GM23248 (cell line): Measurements from ENCODE around the gene HRH3. TPM values are rescaled to one million over a fixed set of nuclear protein-coding genes. Genes with fewer than 3 reads are reported as not detected.

Source experiments
- DNase-seq: peaks from one replicate; pipeline ENCODE4 v3.0.0-alpha.2; 2015
- H2AFZ ChIP-seq: fragments of 200-600 bp; sonication (generic); 2 replicates; pipeline ENCODE4 v1.6.1; 2016; ENCODE audit warnings: antibody characterized with exemption
- H3F3A ChIP-seq: fragments of 200-600 bp; sonication (generic); 2 replicates; pipeline ENCODE4 v1.6.1; 2016; ENCODE audit warnings: mild to moderate bottlenecking, antibody characterized with exemption, mixed run types; ENCODE audit not compliant: insufficient read depth
- H3K27ac ChIP-seq: fragments of 200-600 bp; sonication (generic); 2 replicates; pipeline ENCODE4 v1.5.1; 2016; ENCODE audit warnings: mild to moderate bottlenecking
- H3K27me3 ChIP-seq: fragments of 200-600 bp; sonication (generic); replicated peaks from 2 replicates; pipeline ENCODE4 v1.6.1; 2016; ENCODE audit warnings: mild to moderate bottlenecking; ENCODE audit not compliant: insufficient read depth
- H3K36me3 ChIP-seq: fragments of 200-600 bp; sonication (generic); 2 replicates; pipeline ENCODE4 v1.6.1; 2016; ENCODE audit warnings: low read depth, mild to moderate bottlenecking
- H3K4me1 ChIP-seq: fragments of 200-600 bp; sonication (generic); 2 replicates; pipeline ENCODE4 v1.6.1; 2016; ENCODE audit warnings: mild to moderate bottlenecking; ENCODE audit not compliant: insufficient read depth
- H3K4me2 ChIP-seq: fragments of 200-600 bp; sonication (generic); one replicate; pipeline ENCODE4 v1.6.1; 2016; ENCODE audit warnings: mild to moderate bottlenecking; ENCODE audit not compliant: unreplicated experiment
- H3K4me3 ChIP-seq: fragments of 200-600 bp; sonication (generic); 2 replicates; pipeline ENCODE4 v1.5.1; 2016; ENCODE audit warnings: mild to moderate bottlenecking
- H3K79me2 ChIP-seq: fragments of 200-600 bp; sonication (generic); 2 replicates; pipeline ENCODE4 v1.6.1; 2016; ENCODE audit warnings: mild to moderate bottlenecking; ENCODE audit not compliant: insufficient read depth
- H3K9ac ChIP-seq: fragments of 200-600 bp; sonication (generic); 2 replicates; pipeline ENCODE4 v1.6.1; 2016; ENCODE audit warnings: mild to moderate bottlenecking
- H3K9me2 ChIP-seq: fragments of 200-600 bp; sonication (generic); 2 replicates; pipeline ENCODE4 v1.6.1; 2016; ENCODE audit warnings: mixed run types, mild to moderate bottlenecking, moderate library complexity; ENCODE audit not compliant: insufficient read depth
- H3K9me3 ChIP-seq: fragments of 200-600 bp; sonication (generic); one replicate; pipeline ENCODE4 v1.6.1; 2017; ENCODE audit warnings: low read depth
- H4K20me1 ChIP-seq: fragments of 200-600 bp; sonication (generic); 2 replicates; pipeline ENCODE4 v1.6.0; 2016; ENCODE audit not compliant: insufficient read depth
- EZH2 ChIP-seq: fragments of 200-600 bp; sonication (generic); IDR thresholded peaks from 2 replicates; pipeline ENCODE4 v1.6.1; 2018; ENCODE audit warnings: antibody characterized with exemption, mild to moderate bottlenecking; ENCODE audit not compliant: insufficient read depth, poor library complexity, severe bottlenecking
- EZH2phosphoT487 ChIP-seq: fragments of 200-600 bp; sonication (generic); IDR thresholded peaks from 2 replicates; pipeline ENCODE4 v1.6.1; 2018; ENCODE audit warnings: antibody characterized with exemption, moderate library complexity, mild to moderate bottlenecking, low read depth; ENCODE audit not compliant: insufficient read depth
- WGBS, 2 experiments: methylation state at CpG; one replicate each; pipeline ENCODE4 v1.1.6; 2015 to 2017; ENCODE audit warnings: low lambda C conversion rate in 2 of 2, low coverage in 1 of 2; ENCODE audit errors: missing lambda C conversion rate in 2 of 2; 5-methylcytosine and 5-hydroxymethylcytosine counted together
- in situ Hi-C: fragments of 300-500 bp; cut with MboI; formaldehyde crosslinking; loops from 2 replicates; pipeline ENCODE4 v1.15.0; 2020
- polyA plus RNA-seq: library from polyadenylated mRNA; unstranded; fragments of >200 nt; fragmentation: Nextera tagmentation; extraction: Ambion mirVana; gene quantifications from 2 replicates; pipeline ENCODE4 v1.2.1, GENCODE V29; 2016
- total RNA-seq: library from RNA; depleted of rRNA; stranded (reverse); fragments of >200 nt; shearing (Covaris generic); gene quantifications from 2 replicates; pipeline ENCODE4 v1.2.3, GENCODE V29; 2014

The HRH3 gene
- total and polyA plus RNA-seq, 2 experiments from 2014 or later, result not detected

GRCh38 chr20:62246872-62247652, 27.0 kb upstream of the HRH3 start:
- no peak overlapping the region for H3K4me2 ChIP-seq
- WGBS, 2 experiments, result 74 to 83% methylated on average over 21 to 22 of the region's 22 CpGs
- H3K4me1 ChIP-seq, result no peaks in the 10 kb centered on the region
- no peak overlapping the region for H3K4me3 ChIP-seq
- peaks cover 99% of the 10 kb centered on the region for H3K79me2 ChIP-seq
- TF ChIP-seq EZH2, result no peak
- no peak for TF ChIP-seq EZH2phosphoT487
- no peaks in the 10 kb centered on the region for H3K9me2 ChIP-seq
- H3K27me3 ChIP-seq, result no peaks in the 10 kb centered on the region
- no peak overlapping the region for H3K27ac ChIP-seq
- no peak overlapping the region for H3K9ac ChIP-seq
- no peaks in the 10 kb centered on the region for H3F3A ChIP-seq
- in situ Hi-C loops, result no loop called here
- H4K20me1 ChIP-seq, result no peaks in the 10 kb centered on the region; the same call in 1 of the 2 replicates
- no peak for DNase-seq
- H3K9me3 ChIP-seq, result no peaks in the 10 kb centered on the region
- H3K36me3 ChIP-seq, result no peaks in the 10 kb centered on the region
- H2AFZ ChIP-seq, result no peak overlapping the region

- DNase-seq, result no peak
- Histone ChIP-seq H4K20me1 (no peaks in the 10 kb centered on the region; the same call in 1 of the 2 replicates), H3K9ac (no peak overlapping the region), H3K79me2 (peaks cover 99% of the 10 kb centered on the region), H3K27ac (no peak overlapping the region), H3K36me3 (no peaks in the 10 kb centered on the region), H2AFZ (no peak overlapping the region), H3K9me3 (no peaks in the 10 kb centered on the region), H3K9me2 (no peaks in the 10 kb centered on the region), H3K4me2 (no peak overlapping the region), H3K4me3 (no peak overlapping the region), H3K4me1 (no peaks in the 10 kb centered on the region), H3K27me3 (no peaks in the 10 kb centered on the region), H3F3A (no peaks in the 10 kb centered on the region)
- WGBS, 2 experiments, result 55 to 58% methylated on average over 8 of the region's 8 CpGs
- in situ Hi-C loops, result no loop called here
- TF ChIP-seq EZH2 (no peak), EZH2phosphoT487 (no peak)
Measured at GRCh38 chr20:62246431-62246830, 26.4 kb upstream of the HRH3 start.

GRCh38 chr20:62245911-62246280, 25.8 kb upstream of the HRH3 start:
- H3K27ac ChIP-seq, result no peak overlapping the region
- H3K4me2 ChIP-seq, result no peak overlapping the region
- H3K4me1 ChIP-seq, result no peaks in the 10 kb centered on the region
- peaks cover 99% of the 10 kb centered on the region for H3K79me2 ChIP-seq
- no peak overlapping the region for H3K9ac ChIP-seq
- no peak overlapping the region for H3K4me3 ChIP-seq
- no peaks in the 10 kb centered on the region; the same call in 1 of the 2 replicates for H4K20me1 ChIP-seq
- TF ChIP-seq EZH2phosphoT487 (no peak), EZH2 (no peak)
- no peaks in the 10 kb centered on the region for H3K36me3 ChIP-seq
- no peaks in the 10 kb centered on the region for H3K27me3 ChIP-seq
- no peak for DNase-seq
- in situ Hi-C loops, result no loop called here
- no peak overlapping the region for H2AFZ ChIP-seq
- 85 to 89% methylated on average over 19 of the region's 19 CpGs for WGBS, 2 experiments
- H3K9me3 ChIP-seq, result no peaks in the 10 kb centered on the region
- H3K9me2 ChIP-seq, result no peaks in the 10 kb centered on the region
- H3F3A ChIP-seq, result no peaks in the 10 kb centered on the region

GRCh38 chr20:62244644-62245108, 24.6 kb upstream of the HRH3 start:
- Histone ChIP-seq H4K20me1 (no peaks in the 10 kb centered on the region; the same call in 1 of the 2 replicates), H3K9me3 (no peaks in the 10 kb centered on the region), H3K4me1 (no peaks in the 10 kb centered on the region), H3K9ac (no peak overlapping the region), H2AFZ (no peak overlapping the region), H3K36me3 (no peaks in the 10 kb centered on the region), H3K27me3 (no peaks in the 10 kb centered on the region), H3K4me2 (no peak overlapping the region), H3K9me2 (no peaks in the 10 kb centered on the region), H3K4me3 (no peak overlapping the region), H3K27ac (no peak overlapping the region), H3K79me2 (peaks cover 99% of the 10 kb centered on the region), H3F3A (no peaks in the 10 kb centered on the region)
- 93 to 94% methylated on average over 17 of the region's 17 CpGs for WGBS, 2 experiments
- DNase-seq, result no peak
- TF ChIP-seq EZH2 (no peak), EZH2phosphoT487 (no peak)
- in situ Hi-C loops, result no loop called here
